Activated CD4-positive, CD25-positive, alpha-beta regulatory T cell treated with anti-CD3 and anti-CD28 coated beads, Interleukin-2, amount 50 U/mL, for 16 hours (primary cell): ENCODE results near the gene RPS25.
"Not testable (repeated sequence)": the region's sequence is repeated elsewhere in the genome, so short reads cannot be mapped to it uniquely, and the experiment has no call there.

ENCODE experiments used
- DNase-seq: peaks from one replicate; pipeline ENCODE4 v3.0.0-alpha.2; 2020; ENCODE audit warnings: low read depth, low spot score

RPS25 gene

DNA sequence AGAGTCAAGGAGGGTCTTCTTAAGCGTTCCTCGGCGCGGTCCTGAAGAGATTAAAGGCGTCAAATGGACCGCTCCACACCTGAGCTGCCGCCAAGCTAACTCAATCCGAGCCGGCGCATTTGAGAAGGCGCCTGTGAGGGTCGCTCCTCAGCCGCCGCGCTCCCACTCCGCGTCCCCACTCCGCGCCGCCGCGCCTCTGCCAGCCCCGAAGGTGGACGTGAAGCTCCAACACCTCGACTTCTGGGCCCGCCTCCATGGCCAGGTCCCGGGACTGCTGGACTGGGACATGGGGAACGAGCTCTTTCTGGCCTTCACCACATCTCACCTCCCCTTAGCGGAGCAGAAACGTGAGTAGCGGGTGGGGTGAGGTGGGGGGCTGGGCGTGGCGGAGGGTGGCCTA is 46.5 kb downstream of the RPS25 start, which contains the start of gene FOXR1:
Gene FOXR1 (plus strand): TSS at position 116 of the 400 bp plus-strand sequence. CDS start 171 bp downstream, at position 287.
- DNase-seq = no peak

DNA sequence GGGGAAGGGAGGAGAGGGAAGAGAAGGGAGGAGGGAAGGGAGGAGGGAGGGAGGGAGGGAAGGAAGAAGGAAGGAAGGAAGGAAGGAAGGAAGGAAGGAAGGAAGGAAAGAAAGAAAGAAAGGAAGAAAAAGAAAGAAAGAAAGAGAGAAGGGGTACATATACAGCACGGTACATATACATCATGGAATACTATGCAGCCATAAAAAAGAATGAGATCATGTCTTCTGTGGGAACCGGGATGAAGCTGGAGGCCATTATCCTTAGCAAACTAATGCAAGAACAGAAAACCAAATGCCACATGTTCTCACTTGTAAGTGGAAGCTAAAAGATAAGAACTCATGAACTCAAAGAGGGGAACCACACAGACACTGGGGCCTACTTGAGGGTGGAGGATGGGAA is 48.6 kb downstream of the RPS25 start:
- not testable (repeated sequence) for DNase-seq
